Measurements from ENCODE around the gene TRPV2.

Gene TRPV2

GRCh38 chr17:16478649-16479048, 63.3 kb downstream of the TRPV2 start:
- TF ChIP-seq FOXK2 (IDR thresholded peaks at IDR 0.05): no peak
- no peak for TF ChIP-seq ZNF384 (IDR thresholded peaks at IDR 0.05)
- TF ChIP-seq ARNT (IDR thresholded peaks at IDR 0.05): no peak
- ChIA-PET CTCF (interaction anchor here (1.2 kb wide), 1 partner anchor 43 kb away, joined by 3 read pairs; no protein-coding TSS in a partner anchor), POLR2A (interaction anchor here (1.0 to 4.0 kb wide), 3 partner anchors 10 to 98 kb away, joined by 3 to 16 read pairs (median 4); partner anchors contain the start of gene UBB)
- no peak for DNase-seq (ENCODE audit: extremely low spot score)

GRCh38 chr17:16479264-16479663, 63.9 kb downstream of the TRPV2 start:
- no peak for TF ChIP-seq ZNF384 (IDR thresholded peaks at IDR 0.05)
- TF ChIP-seq BHLHE40 (IDR thresholded peaks at IDR 0.05; ENCODE audit: borderline replicate concordance): no peak
- no peak for TF ChIP-seq SUZ12 (IDR thresholded peaks at IDR 0.05)
- no peak for TF ChIP-seq FOXA1 (IDR thresholded peaks at IDR 0.05)
- no peak for TF ChIP-seq ARNT (IDR thresholded peaks at IDR 0.05)
- TF ChIP-seq ELF4 (IDR thresholded peaks at IDR 0.05): no peak
- no peak for TF ChIP-seq PKNOX1 (IDR thresholded peaks at IDR 0.05)
- no peak for TF ChIP-seq HDGF (IDR thresholded peaks at IDR 0.05; ENCODE audit: borderline replicate concordance)
- TF ChIP-seq LEF1 (IDR thresholded peaks at IDR 0.05; ENCODE audit: borderline replicate concordance): no peak
- no peak for TF ChIP-seq TARDBP (IDR thresholded peaks at IDR 0.05)
- TF ChIP-seq SP1 (IDR thresholded peaks at IDR 0.05): no peak
- no peak for TF ChIP-seq FOXM1 (IDR thresholded peaks at IDR 0.05; ENCODE audit: borderline replicate concordance)
- TF ChIP-seq NFRKB (IDR thresholded peaks at IDR 0.05): no peak
- TF ChIP-seq CTBP1 (IDR thresholded peaks at IDR 0.05; ENCODE audit: borderline replicate concordance): no peak
- TF ChIP-seq FOXK2 (IDR thresholded peaks at IDR 0.05): no peak
- no peak for TF ChIP-seq L3MBTL2 (conservative IDR thresholded peaks at IDR 0.05)
- DNase-seq (ENCODE audit: extremely low spot score): no peak
- POLR2A ChIA-PET: interaction anchor here (1.5 kb wide), 1 partner anchor 9 kb away, joined by 4 read pairs; no protein-coding TSS in a partner anchor
- CTCF ChIA-PET: interaction anchor here (1.2 kb wide), 1 partner anchor 42 kb away, joined by 3 read pairs; no protein-coding TSS in a partner anchor

GRCh38 chr17:16480995-16481394, 65.6 kb downstream of the TRPV2 start:
- no peak for TF ChIP-seq FOXA1 (IDR thresholded peaks at IDR 0.05)
- TF ChIP-seq ZNF384 (IDR thresholded peaks at IDR 0.05): no peak
- TF ChIP-seq ELF4 (IDR thresholded peaks at IDR 0.05): no peak
- no peak for TF ChIP-seq FOXK2 (IDR thresholded peaks at IDR 0.05)
- no peak for TF ChIP-seq ARNT (IDR thresholded peaks at IDR 0.05)
- TF ChIP-seq PKNOX1 (IDR thresholded peaks at IDR 0.05): no peak
- no peak for TF ChIP-seq BHLHE40 (IDR thresholded peaks at IDR 0.05; ENCODE audit: borderline replicate concordance)
- TF ChIP-seq SP1 (IDR thresholded peaks at IDR 0.05): no peak
- TF ChIP-seq TARDBP (IDR thresholded peaks at IDR 0.05): no peak
- TF ChIP-seq FOXM1 (IDR thresholded peaks at IDR 0.05; ENCODE audit: borderline replicate concordance): no peak
- no peak for TF ChIP-seq SUZ12 (IDR thresholded peaks at IDR 0.05)
- no peak for TF ChIP-seq HDGF (IDR thresholded peaks at IDR 0.05; ENCODE audit: borderline replicate concordance)
- no peak for TF ChIP-seq L3MBTL2 (conservative IDR thresholded peaks at IDR 0.05)
- TF ChIP-seq LEF1 (IDR thresholded peaks at IDR 0.05; ENCODE audit: borderline replicate concordance): no peak
- TF ChIP-seq NFRKB (IDR thresholded peaks at IDR 0.05): no peak
- TF ChIP-seq CTBP1 (IDR thresholded peaks at IDR 0.05; ENCODE audit: borderline replicate concordance): no peak
- POLR2A ChIA-PET: interaction anchor here (1.5 kb wide), 1 partner anchor 43 kb away, joined by 3 read pairs; no protein-coding TSS in a partner anchor
- no peak for DNase-seq (ENCODE audit: extremely low spot score)
- CTCF ChIA-PET: no interaction called here

- TF ChIP-seq SUZ12 (IDR thresholded peaks at IDR 0.05) (no peak), ARNT (IDR thresholded peaks at IDR 0.05) (no peak), FOXA1 (IDR thresholded peaks at IDR 0.05) (no peak)
- no peak for DNase-seq (ENCODE audit: extremely low spot score)
- ChIA-PET POLR2A (interaction anchor here (1.5 kb wide), 1 partner anchor 43 kb away, joined by 4 read pairs; no protein-coding TSS in a partner anchor), CTCF (interaction anchor here (0.7 kb wide), 1 partner anchor 55 kb away, joined by 3 read pairs; no protein-coding TSS in a partner anchor)
Measured at GRCh38 chr17:16482253-16482652, 66.9 kb downstream of the TRPV2 start.

- ChIA-PET POLR2A (interaction anchor here (1.5 kb wide), 1 partner anchor 44 kb away, joined by 4 read pairs; no protein-coding TSS in a partner anchor), CTCF (interaction anchor here (0.5 kb wide), 1 partner anchor 113 kb away, joined by 6 read pairs; no protein-coding TSS in a partner anchor)
- TF ChIP-seq NFRKB (IDR thresholded peaks at IDR 0.05) (no peak), SP1 (IDR thresholded peaks at IDR 0.05) (no peak), HDGF (IDR thresholded peaks at IDR 0.05; ENCODE audit: borderline replicate concordance) (no peak), PKNOX1 (IDR thresholded peaks at IDR 0.05) (no peak), SUZ12 (IDR thresholded peaks at IDR 0.05) (no peak), BHLHE40 (IDR thresholded peaks at IDR 0.05; ENCODE audit: borderline replicate concordance) (no peak), ELF4 (IDR thresholded peaks at IDR 0.05) (no peak), L3MBTL2 (conservative IDR thresholded peaks at IDR 0.05) (no peak)
- DNase-seq (ENCODE audit: extremely low spot score): no peak
Measured at GRCh38 chr17:16483021-16483645, 67.8 kb downstream of the TRPV2 start.

- CTCF ChIA-PET: no interaction called here
- TF ChIP-seq PKNOX1 (IDR thresholded peaks at IDR 0.05) (no peak), ZNF384 (IDR thresholded peaks at IDR 0.05) (no peak), TARDBP (IDR thresholded peaks at IDR 0.05) (no peak), CTBP1 (IDR thresholded peaks at IDR 0.05; ENCODE audit: borderline replicate concordance) (no peak), L3MBTL2 (conservative IDR thresholded peaks at IDR 0.05) (no peak), HDGF (IDR thresholded peaks at IDR 0.05; ENCODE audit: borderline replicate concordance) (no peak), BHLHE40 (IDR thresholded peaks at IDR 0.05; ENCODE audit: borderline replicate concordance) (no peak), SUZ12 (IDR thresholded peaks at IDR 0.05) (no peak), FOXK2 (IDR thresholded peaks at IDR 0.05) (no peak), FOXA1 (IDR thresholded peaks at IDR 0.05) (no peak)
- POLR2A ChIA-PET: interaction anchor here (0.7 kb wide), 1 partner anchor 46 kb away, joined by 3 read pairs; no protein-coding TSS in a partner anchor
- DNase-seq (ENCODE audit: extremely low spot score): no peak
Measured at GRCh38 chr17:16484445-16485175, 69.2 kb downstream of the TRPV2 start.

Measured in HEK293T (cell line).